Activated T-cell treated with anti-CD3 and anti-CD28 coated beads, Interleukin-2, amount 50 U/mL, for 72 hours (primary cell): ENCODE results near the gene GNA14. TPM values are rescaled to one million over a fixed set of nuclear protein-coding genes. Genes with fewer than 3 reads are reported as not detected.
"Not testable (repeated sequence)": the region's sequence is repeated elsewhere in the genome, so short reads cannot be mapped to it uniquely, and the experiment has no call there.

Experiments used
- ATAC-seq, 2 donors: fragments of 150-1000 bp; cut with Tn5 transposase; replicated peaks in 1 of 2; 2 replicates each; pipeline ENCODE4 v1.10.0; 2021; ENCODE audit warnings: moderate library complexity in 2 of 2, mild to moderate bottlenecking in 1 of 2
- DNase-seq, 2 donors: peaks; one replicate each; pipeline ENCODE4 v3.0.0; 2021 to 2022; ENCODE audit warnings: mixed read lengths in 1 of 2
- H3K27ac Mint-ChIP-seq: one replicate; pipeline ENCODE4 v1.8.0; 2022; ENCODE audit warnings: mild to moderate bottlenecking, moderate library complexity, mixed read lengths
- H3K27me3 Mint-ChIP-seq: one replicate; pipeline ENCODE4 v1.8.0; 2022; ENCODE audit warnings: low read depth, mixed read lengths
- H3K36me3 Mint-ChIP-seq, 2 donors: one replicate each; pipeline ENCODE4 v1.8.0; 2022; ENCODE audit warnings: mixed read lengths in 2 of 2, mild to moderate bottlenecking in 1 of 2; ENCODE audit not compliant: insufficient read depth in 2 of 2
- H3K4me1 Mint-ChIP-seq: one replicate; pipeline ENCODE4 v1.8.0; 2022; ENCODE audit warnings: low read depth, mixed read lengths
- H3K4me3 Mint-ChIP-seq, 2 donors: one replicate each; pipeline ENCODE4 v1.8.0; 2022; ENCODE audit warnings: mild to moderate bottlenecking in 2 of 2, mixed read lengths in 2 of 2, moderate library complexity in 2 of 2
- H3K9me3 Mint-ChIP-seq, 2 donors: one replicate each; pipeline ENCODE4 v1.8.0; 2022; ENCODE audit warnings: mixed read lengths in 2 of 2
- total RNA-seq, 2 donors: library from RNA; stranded (reverse); gene quantifications; one replicate each; pipeline ENCODE4 v1.2.3, GENCODE V29; 2022

The GNA14 gene
- total RNA-seq, 2 donors from 2014 or later: 0.29 TPM; not detected in 1

DNA sequence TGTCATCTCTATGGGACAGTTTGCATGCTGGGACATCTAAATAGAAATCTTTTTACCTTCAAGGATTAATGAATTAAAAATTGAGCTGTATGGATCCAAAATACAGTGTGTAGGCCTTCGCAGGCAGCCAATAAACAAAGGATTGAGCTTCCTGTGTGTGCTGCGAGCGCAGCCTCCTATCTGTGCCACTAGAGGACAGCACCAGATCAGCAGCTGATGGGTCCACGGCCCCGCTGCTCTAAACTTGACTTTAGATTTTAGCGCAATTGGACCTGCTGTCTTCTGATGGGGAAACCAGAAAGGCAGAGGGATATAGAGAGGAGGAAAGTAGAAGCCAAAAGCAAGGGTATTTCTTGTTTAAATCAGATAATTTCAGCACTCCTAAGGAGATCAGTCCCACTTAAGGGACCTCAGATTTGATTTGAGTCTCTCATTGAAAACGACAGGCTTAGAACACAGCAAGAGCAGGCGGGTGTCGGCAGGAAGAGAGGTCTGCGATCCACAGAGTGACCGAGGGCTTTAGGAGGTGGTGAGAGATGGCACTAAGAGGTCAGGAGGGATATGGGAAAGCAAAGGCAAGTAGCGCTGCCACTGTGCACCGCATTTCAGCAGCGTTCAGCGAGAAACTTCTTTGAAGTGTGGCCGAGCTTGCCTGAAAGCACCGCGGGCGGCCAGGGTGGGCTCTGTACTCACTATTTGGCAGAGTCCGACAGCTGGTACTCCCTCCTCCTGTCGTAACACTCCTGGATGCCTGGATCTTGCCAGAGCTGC, 214.3 kb downstream of the GNA14 start:
- Mint-ChIP-seq H3K36me3 (no peaks in the 10 kb centered on the region), H3K4me3 (no peak overlapping the region), H3K27me3 (peaks cover 6% of the 10 kb centered on the region), H3K4me1 (peaks cover 6% of the 10 kb centered on the region), H3K27ac (no peak overlapping the region), H3K9me3 (no peaks in the 10 kb centered on the region)
- peak; percentile 94 to 95 for ATAC-seq
- peak; percentile 52 to 57 for DNase-seq

DNA sequence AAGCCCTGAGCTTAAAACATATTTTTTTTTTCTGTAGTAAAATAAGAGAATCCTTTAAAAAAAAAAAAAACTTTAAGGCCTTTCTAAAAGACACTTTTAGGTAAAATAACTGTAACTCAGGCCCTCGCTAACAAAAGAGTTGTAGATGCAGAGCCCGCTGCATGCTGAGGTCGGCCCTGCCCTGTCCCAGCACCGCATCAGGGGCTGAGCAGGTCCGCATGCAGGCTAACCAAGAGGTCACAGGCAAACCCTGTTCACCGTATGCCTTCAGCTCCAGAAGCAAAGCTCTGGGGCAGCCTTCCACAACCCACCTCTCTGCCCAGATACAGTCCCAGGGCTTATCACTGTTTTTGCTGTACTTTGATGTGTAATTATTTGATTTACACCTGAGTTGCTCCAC, 216.1 kb downstream of the GNA14 start:
- Mint-ChIP-seq H3K4me1 (peaks cover 6% of the 10 kb centered on the region), H3K36me3 (no peaks in the 10 kb centered on the region), H3K4me3 (no peak overlapping the region), H3K9me3 (no peaks in the 10 kb centered on the region), H3K27me3 (peaks cover 6% of the 10 kb centered on the region), H3K27ac (no peak overlapping the region)
- no peak for DNase-seq
- ATAC-seq: no peak

DNA sequence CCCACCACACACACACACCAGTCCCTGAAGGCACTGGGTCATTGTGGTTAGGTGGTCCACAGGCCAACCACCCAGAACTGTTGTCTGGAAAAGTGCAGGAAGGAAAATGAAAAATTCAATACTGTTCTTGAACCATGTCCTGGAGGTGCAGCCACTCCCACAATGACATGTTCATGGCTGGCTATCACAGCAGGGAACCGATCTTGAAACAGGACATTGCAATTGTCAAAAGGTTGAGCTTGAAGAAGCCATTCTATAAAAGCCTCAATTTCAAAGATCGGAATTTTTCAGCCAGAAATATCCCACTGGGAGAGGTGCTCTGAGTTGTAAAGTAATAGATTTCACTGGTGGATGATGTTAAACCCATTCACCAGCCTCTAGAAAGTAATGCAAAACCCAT, 218.2 kb downstream of the GNA14 start:
- Mint-ChIP-seq H3K36me3 (no peaks in the 10 kb centered on the region), H3K4me3 (no peak overlapping the region), H3K27me3 (peaks cover 6% of the 10 kb centered on the region), H3K27ac (no peak overlapping the region), H3K4me1 (peaks cover 6% of the 10 kb centered on the region), H3K9me3 (no peaks in the 10 kb centered on the region)
- DNase-seq (no peak), ATAC-seq (no peak)

DNA sequence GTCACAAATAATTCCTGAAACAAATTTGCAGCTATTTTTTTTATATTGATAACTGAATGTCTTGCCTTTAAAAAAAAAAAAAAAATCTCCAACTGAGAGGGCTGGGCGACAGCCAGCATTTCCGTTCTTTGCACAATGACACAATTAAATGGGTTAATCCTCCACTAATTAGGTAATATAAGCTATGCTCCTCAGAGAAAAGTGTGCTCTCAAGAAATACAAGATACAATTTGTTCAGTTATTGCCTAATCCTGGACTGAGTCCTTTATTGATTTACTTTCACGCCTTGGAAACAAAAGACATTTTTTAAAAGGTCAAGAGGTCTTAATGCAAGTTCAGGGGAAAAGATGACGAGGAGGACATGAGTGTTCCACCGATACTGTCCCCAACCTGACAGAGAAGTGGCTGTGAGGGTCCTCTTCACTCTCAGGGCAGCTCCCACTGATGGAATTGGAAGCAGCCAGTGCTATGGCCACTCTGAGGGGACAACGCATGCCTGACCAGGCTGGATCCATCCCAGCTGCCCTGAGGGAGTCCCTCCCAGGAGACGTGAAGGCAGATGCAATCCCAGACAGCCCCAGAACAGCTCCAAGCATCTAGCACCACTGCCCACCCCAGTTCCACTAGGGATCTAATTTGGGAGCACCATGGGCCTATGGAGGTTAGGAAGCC, 220.7 kb downstream of the GNA14 start:
- Mint-ChIP-seq H3K4me1 (no peaks in the 10 kb centered on the region), H3K36me3 (no peaks in the 10 kb centered on the region), H3K9me3 (no peaks in the 10 kb centered on the region), H3K27ac (no peak overlapping the region), H3K27me3 (no peaks in the 10 kb centered on the region), H3K4me3 (no peak overlapping the region)
- ATAC-seq: no peak
- no peak for DNase-seq

- Mint-ChIP-seq H3K36me3 (no peaks in the 10 kb centered on the region), H3K4me3 (no peak overlapping the region), H3K9me3 (no peaks in the 10 kb centered on the region), H3K27ac (no peak overlapping the region), H3K4me1 (no peaks in the 10 kb centered on the region), H3K27me3 (no peaks in the 10 kb centered on the region)
- DNase-seq (no peak), ATAC-seq (no peak)
Observed at GRCh38 chr9:77426712-77427111, 221.4 kb downstream of the GNA14 start.

GRCh38 chr9:77424993-77425392, 223.1 kb downstream of the GNA14 start:
- Mint-ChIP-seq H3K27me3 (no peaks in the 10 kb centered on the region), H3K4me3 (no peak overlapping the region), H3K36me3 (no peaks in the 10 kb centered on the region), H3K9me3 (no peaks in the 10 kb centered on the region), H3K27ac (no peak overlapping the region), H3K4me1 (no peaks in the 10 kb centered on the region)
- ATAC-seq (no peak), DNase-seq (no peak)

GRCh38 chr9:77423841-77424240, 224.3 kb downstream of the GNA14 start:
- H3K36me3 Mint-ChIP-seq: no peaks in the 10 kb centered on the region
- no peak for ATAC-seq
- no peaks in the 10 kb centered on the region for H3K4me1 Mint-ChIP-seq

GRCh38 chr9:77422969-77423368, 225.2 kb downstream of the GNA14 start:
- H3K27ac Mint-ChIP-seq: no peak overlapping the region
- DNase-seq: no peak
- no peaks in the 10 kb centered on the region for H3K4me1 Mint-ChIP-seq
- ATAC-seq: no peak
- H3K27me3 Mint-ChIP-seq: no peaks in the 10 kb centered on the region
- no peaks in the 10 kb centered on the region for H3K36me3 Mint-ChIP-seq
- no peaks in the 10 kb centered on the region for H3K9me3 Mint-ChIP-seq
- no peak overlapping the region for H3K4me3 Mint-ChIP-seq

More at GRCh38 chr9:77423841-77424240, 224.3 kb downstream of the GNA14 start:
- Mint-ChIP-seq H3K27ac (no peak overlapping the region), H3K4me3 (no peak overlapping the region), H3K27me3 (no peaks in the 10 kb centered on the region), H3K9me3 (no peaks in the 10 kb centered on the region)
- DNase-seq: no peak

- Mint-ChIP-seq H3K27ac (no peak overlapping the region), H3K9me3 (no peaks in the 10 kb centered on the region), H3K27me3 (no peaks in the 10 kb centered on the region), H3K36me3 (no peaks in the 10 kb centered on the region), H3K4me1 (no peaks in the 10 kb centered on the region), H3K4me3 (no peak overlapping the region)
- DNase-seq (no peak), ATAC-seq (no peak)
Observed at GRCh38 chr9:77421506-77422265, 226.4 kb downstream of the GNA14 start.

- DNase-seq (no peak), ATAC-seq (no peak)
- H3K4me1 Mint-ChIP-seq: no peaks in the 10 kb centered on the region
- no peak overlapping the region for H3K4me3 Mint-ChIP-seq
- H3K27me3 Mint-ChIP-seq: no peaks in the 10 kb centered on the region
- H3K27ac Mint-ChIP-seq: no peak overlapping the region
- no peaks in the 10 kb centered on the region for H3K9me3 Mint-ChIP-seq
- H3K36me3 Mint-ChIP-seq: no peaks in the 10 kb centered on the region
Observed at GRCh38 chr9:77420641-77421040, 227.5 kb downstream of the GNA14 start.

DNA sequence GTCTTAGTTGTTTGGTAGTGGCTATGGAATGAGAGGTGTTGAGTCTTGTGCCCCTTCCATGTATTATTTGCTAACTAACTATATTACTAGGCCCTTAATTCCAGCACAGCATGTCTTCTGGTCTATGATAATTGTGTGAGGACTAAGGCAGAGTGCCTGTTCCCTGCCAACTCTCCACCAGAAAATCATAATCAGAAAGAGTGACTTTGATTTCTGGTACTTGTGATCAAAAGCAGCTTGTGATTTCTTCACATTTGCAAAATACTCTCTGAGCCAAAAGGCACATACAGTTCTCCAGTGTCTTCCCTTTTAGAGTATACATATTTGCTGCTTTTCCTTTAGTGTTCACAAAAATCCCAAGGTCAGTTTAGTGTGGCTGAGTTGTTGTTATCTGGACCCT, 229.9 kb downstream of the GNA14 start:
- H3K27me3 Mint-ChIP-seq: no peaks in the 10 kb centered on the region
- ATAC-seq: no peak
- H3K4me3 Mint-ChIP-seq: no peak overlapping the region
- H3K36me3 Mint-ChIP-seq: peaks cover 0 to 1% of the 10 kb centered on the region in 2 donors
- H3K27ac Mint-ChIP-seq: no peak overlapping the region
- DNase-seq: no peak
- no peaks in the 10 kb centered on the region for H3K9me3 Mint-ChIP-seq
- H3K4me1 Mint-ChIP-seq: no peaks in the 10 kb centered on the region

DNA sequence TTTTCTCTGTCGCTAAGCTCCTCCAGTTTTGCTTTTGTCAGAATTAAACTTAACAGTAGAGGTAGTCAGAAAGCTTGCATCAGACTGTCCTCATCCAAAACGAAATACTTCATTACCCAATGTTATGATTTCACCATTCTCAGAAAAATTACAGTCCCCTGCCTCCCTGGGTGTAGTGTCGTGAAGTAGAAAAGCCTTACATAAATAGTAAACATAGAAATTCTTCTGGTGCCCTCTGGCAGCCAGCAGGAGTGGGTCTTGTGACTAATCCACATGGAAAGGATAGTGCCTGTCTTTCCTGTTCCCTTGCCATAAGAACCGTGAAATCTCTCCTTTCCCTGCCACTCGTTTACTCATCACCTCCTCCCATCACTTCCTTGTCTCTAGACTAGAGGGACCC, 230.6 kb downstream of the GNA14 start:
- H3K36me3 Mint-ChIP-seq: peaks cover 0 to 1% of the 10 kb centered on the region in 2 donors
- no peaks in the 10 kb centered on the region for H3K27me3 Mint-ChIP-seq
- no peaks in the 10 kb centered on the region for H3K4me1 Mint-ChIP-seq
- no peaks in the 10 kb centered on the region for H3K9me3 Mint-ChIP-seq
- H3K27ac Mint-ChIP-seq: no peak overlapping the region
- DNase-seq (no peak), ATAC-seq (no peak)
- no peak overlapping the region for H3K4me3 Mint-ChIP-seq

DNA sequence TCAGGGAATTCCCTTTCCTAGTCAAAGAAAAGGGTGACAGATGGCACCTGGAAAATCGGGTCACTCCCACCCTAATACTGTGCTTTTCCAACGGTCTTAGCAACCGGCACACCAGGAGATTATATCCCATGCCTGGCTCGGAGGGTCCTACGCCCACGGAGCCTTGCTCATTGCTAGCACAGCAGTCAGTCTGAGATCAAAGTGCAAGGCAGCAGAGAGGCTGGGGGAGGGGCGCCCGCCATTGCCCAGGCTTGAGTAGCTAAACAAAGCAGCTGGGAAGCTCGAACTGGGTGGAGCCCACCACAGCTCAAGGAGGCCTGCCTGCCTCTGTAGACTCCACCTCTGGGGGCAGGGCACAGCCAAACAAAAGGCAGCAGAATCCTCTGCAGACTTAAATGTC, 239.6 kb downstream of the GNA14 start:
- peaks cover 11 to 22% of the 10 kb centered on the region in 2 donors for H3K36me3 Mint-ChIP-seq
- not testable (repeated sequence) for ATAC-seq, H3K4me1 Mint-ChIP-seq, H3K9me3 Mint-ChIP-seq, DNase-seq, H3K4me3 Mint-ChIP-seq, H3K27ac Mint-ChIP-seq, H3K27me3 Mint-ChIP-seq
